HG03442 (cell line): Measurements from ENCODE around the gene TSHZ2.

Source experiments
- ATAC-seq: cut with Tn5 transposase; IDR thresholded peaks from one replicate; pipeline ENCODE4 v1.9.1; 2021; ENCODE audit warnings: mild to moderate bottlenecking, moderate library complexity; ENCODE audit not compliant: unreplicated experiment

TSHZ2 gene

GRCh38 chr20:52993076-52993475 lies 20.9 kb downstream of the TSHZ2 start:
- no peak for ATAC-seq

GRCh38 chr20:52994184-52994970 lies 22.2 kb downstream of the TSHZ2 start:
- ATAC-seq, result no peak

- ATAC-seq, result no peak
These were observed 24.0 kb downstream of the TSHZ2 start for GRCh38 chr20:52996130-52996529.

- ATAC-seq, result no peak
These were observed 24.5 kb downstream of the TSHZ2 start for GRCh38 chr20:52996658-52997057.

GRCh38 chr20:52998268-52998667 lies 26.1 kb downstream of the TSHZ2 start:
- no peak for ATAC-seq

GRCh38 chr20:52999040-52999439 lies 26.9 kb downstream of the TSHZ2 start:
- ATAC-seq, result no peak

GRCh38 chr20:53001498-53002301 lies 29.5 kb downstream of the TSHZ2 start:
- peak; percentile 58 for ATAC-seq

GRCh38 chr20:53002786-53003185 lies 30.6 kb downstream of the TSHZ2 start:
- ATAC-seq, result no peak

- ATAC-seq, result no peak
These were observed 31.4 kb downstream of the TSHZ2 start for GRCh38 chr20:53003420-53004154.

GRCh38 chr20:53004267-53004813 lies 32.2 kb downstream of the TSHZ2 start:
- no peak for ATAC-seq

GRCh38 chr20:53009979-53010735 lies 38.0 kb downstream of the TSHZ2 start:
- ATAC-seq, result no peak

GRCh38 chr20:53011640-53012039 lies 39.5 kb downstream of the TSHZ2 start:
- ATAC-seq, result no peak

GRCh38 chr20:53013183-53013582 lies 41.0 kb downstream of the TSHZ2 start:
- no peak for ATAC-seq

- ATAC-seq, result no peak
These were observed 41.7 kb downstream of the TSHZ2 start for GRCh38 chr20:53013847-53014246.

- ATAC-seq, result no peak
These were observed 43.9 kb downstream of the TSHZ2 start for GRCh38 chr20:53016071-53016470.

GRCh38 chr20:53016534-53017042 lies 44.4 kb downstream of the TSHZ2 start:
- no peak for ATAC-seq

GRCh38 chr20:53017206-53017605 lies 45.0 kb downstream of the TSHZ2 start:
- ATAC-seq, result no peak

GRCh38 chr20:53019464-53019863 lies 47.3 kb downstream of the TSHZ2 start:
- ATAC-seq, result no peak

- ATAC-seq, result no peak
These were observed 48.2 kb downstream of the TSHZ2 start for GRCh38 chr20:53020376-53020775.

- ATAC-seq, result no peak
These were observed 48.7 kb downstream of the TSHZ2 start for GRCh38 chr20:53020834-53021233.
